PC-3 (cell line): ENCODE results near the gene SLC35E4.

Source experiments
- CTCF ChIP-seq: fragments of 300-600 bp; sonication (generic); conservative IDR thresholded peaks from 2 replicates; pipeline ENCODE4 v1.5.1; 2017; ENCODE audit warnings: antibody characterized with exemption, low read depth, mild to moderate bottlenecking, low read length
- EZH2 ChIP-seq: fragments of 300-600 bp; sonication (generic); IDR thresholded peaks from one replicate; pipeline ENCODE4 v1.6.1; 2017; ENCODE audit warnings: antibody characterized with exemption, mild to moderate bottlenecking, low read length; ENCODE audit not compliant: unreplicated experiment
- EZH2phosphoT487 ChIP-seq: fragments of 300-600 bp; sonication (generic); IDR thresholded peaks from 2 replicates; pipeline ENCODE4 v1.6.1; 2018; ENCODE audit warnings: mild to moderate bottlenecking, antibody characterized with exemption, low read length, borderline replicate concordance

GRCh38 chr22:30614879-30615278 is 20.7 kb upstream of the SLC35E4 start:
- TF ChIP-seq CTCF, result no peak
- TF ChIP-seq EZH2, result no peak
- TF ChIP-seq EZH2phosphoT487, result no peak
